Ovary (tissue), 3 donors: Measurements from ENCODE around the gene ZNF556.

ENCODE experiments used
- CTCF ChIP-seq, 3 donors: fragments of 450-650 bp in 2 of 3; fragments of 200-600 bp in 1 of 3; IDR thresholded peaks; one replicate each; pipeline versions ENCODE4 v1.5.1 to v1.8.0; 2016 to 2022; ENCODE audit warnings: antibody characterized with exemption in 3 of 3, mild to moderate bottlenecking in 1 of 3
- EP300 ChIP-seq: sonication (generic); formaldehyde crosslinking; IDR thresholded peaks from one replicate; pipeline ENCODE4 v1.6.1; 2017; ENCODE audit warnings: antibody characterized with exemption
- donor health status: DM: no; HTN: no; CAD: no.

- TF ChIP-seq CTCF (IDR thresholded peaks at IDR 0.05) (no peak), EP300 (no peak)
Measured at GRCh38 chr19:2824129-2824528, 43.0 kb upstream of the ZNF556 start.
